HG03025 (cell line): ENCODE measurements around the gene MOXD1.

ENCODE experiments used
- ATAC-seq: cut with Tn5 transposase; IDR thresholded peaks from one replicate; pipeline ENCODE4 v1.9.1; 2021; ENCODE audit warnings: mild to moderate bottlenecking, moderate library complexity; ENCODE audit not compliant: unreplicated experiment, low FRiP score

MOXD1 gene

DNA sequence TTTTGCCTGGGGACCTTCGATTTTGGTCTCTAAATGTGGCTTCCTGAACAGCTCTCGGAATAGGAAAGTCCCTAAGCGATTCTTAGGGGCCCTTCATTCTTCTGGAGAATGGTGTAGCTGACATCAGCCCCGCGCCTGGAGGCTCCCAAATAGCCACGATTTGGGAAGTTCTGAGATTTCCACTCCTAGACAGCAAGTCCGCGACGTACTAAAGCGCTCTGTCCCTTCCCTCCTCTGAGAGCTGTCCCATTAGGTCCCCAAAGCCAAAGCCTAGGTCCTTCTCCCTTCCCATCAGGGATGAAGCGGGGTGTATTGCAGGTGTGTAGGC, 756 bp downstream of the MOXD1 start:
- no peak for ATAC-seq

- ATAC-seq: no peak
Measured at GRCh38 chr6:132399376-132400074, 1.8 kb downstream of the MOXD1 start.

GRCh38 chr6:132395015-132395597, 6.2 kb downstream of the MOXD1 start:
- ATAC-seq: no peak

- no peak for ATAC-seq
Measured at GRCh38 chr6:132392792-132393191, 8.5 kb downstream of the MOXD1 start.

GRCh38 chr6:132392270-132392646, 9.0 kb downstream of the MOXD1 start:
- ATAC-seq: no peak

GRCh38 chr6:132391391-132392269, 9.6 kb downstream of the MOXD1 start:
- ATAC-seq: no peak

GRCh38 chr6:132390451-132390850, 10.8 kb downstream of the MOXD1 start:
- ATAC-seq: no peak

DNA sequence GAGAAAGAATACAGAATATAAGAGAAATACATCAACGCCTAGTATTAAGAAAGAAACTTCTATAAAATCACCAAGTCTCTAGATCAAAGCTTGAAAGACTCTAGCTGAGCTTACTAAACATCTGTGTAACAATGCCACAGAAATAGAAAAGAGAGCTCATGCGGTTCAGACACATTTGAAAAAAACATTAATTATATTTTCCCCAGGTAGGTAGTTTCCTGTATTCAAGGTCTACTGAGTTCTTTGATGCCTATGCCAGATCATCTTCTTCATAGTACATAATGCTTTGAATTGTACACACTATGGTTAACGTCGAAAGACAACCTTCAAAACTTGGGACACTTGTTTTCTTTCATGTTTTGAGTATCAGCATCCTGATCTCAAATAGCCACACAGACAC, 11.3 kb downstream of the MOXD1 start:
- ATAC-seq: no peak

- ATAC-seq: no peak
Measured at GRCh38 chr6:132388291-132388690, 13.0 kb downstream of the MOXD1 start.

- no peak for ATAC-seq
Measured at GRCh38 chr6:132382630-132383175, 18.6 kb downstream of the MOXD1 start.

DNA sequence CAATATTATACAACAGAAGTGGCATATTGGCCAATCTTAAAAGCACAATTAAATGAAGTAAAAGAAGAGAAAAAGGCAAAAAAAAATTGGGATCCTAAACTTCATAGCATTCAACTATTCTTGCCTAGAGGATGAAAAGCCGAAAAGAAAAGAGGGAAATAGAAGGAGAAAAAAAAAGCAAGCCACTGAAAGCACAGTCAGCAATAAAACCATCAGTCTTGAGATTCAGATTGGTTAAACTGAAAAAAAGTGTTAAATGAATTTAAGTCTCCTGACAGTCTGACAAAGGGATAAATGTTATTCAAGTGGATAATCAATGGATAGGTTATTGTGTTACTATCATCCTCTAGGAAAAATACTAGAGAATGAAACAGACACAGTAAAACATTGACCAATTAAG, 19.9 kb downstream of the MOXD1 start:
- ATAC-seq: no peak

- ATAC-seq: no peak
Measured at GRCh38 chr6:132380358-132381029, 20.8 kb downstream of the MOXD1 start.

GRCh38 chr6:132369526-132369925, 31.7 kb downstream of the MOXD1 start:
- ATAC-seq: no peak

GRCh38 chr6:132368916-132369481, 32.3 kb downstream of the MOXD1 start:
- ATAC-seq: no peak

DNA sequence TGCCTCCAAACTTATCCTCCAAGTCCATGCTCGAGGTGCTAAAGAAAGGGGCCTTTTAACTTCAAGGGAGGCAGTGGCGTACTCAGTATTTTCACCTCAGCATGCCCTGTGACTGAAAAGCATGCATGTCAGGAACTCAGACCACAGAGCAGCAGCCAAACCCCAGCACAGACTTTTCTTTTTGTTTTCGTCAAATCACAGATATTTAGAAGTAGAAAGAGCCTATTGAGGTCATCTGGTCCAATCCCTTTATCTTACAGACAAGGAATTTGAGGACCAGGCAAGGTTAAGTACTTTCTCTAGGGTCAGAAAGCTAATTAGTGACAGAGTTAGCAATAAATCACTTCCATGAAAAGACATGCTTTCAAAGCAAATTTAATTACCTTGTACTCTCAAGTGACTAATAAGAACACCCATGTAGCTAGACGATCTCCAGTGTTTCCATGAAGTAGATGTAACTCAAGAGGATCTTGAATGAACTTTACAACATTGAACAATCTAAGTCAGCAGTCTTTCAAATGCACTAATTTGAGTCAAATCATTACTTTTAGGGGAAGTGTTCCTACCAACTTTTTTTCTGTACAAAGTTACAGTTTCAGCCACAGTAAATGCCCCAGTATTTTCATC, 35.9 kb downstream of the MOXD1 start:
- peak; percentile 97 for ATAC-seq

GRCh38 chr6:132364306-132365074, 36.8 kb downstream of the MOXD1 start:
- no peak for ATAC-seq

DNA sequence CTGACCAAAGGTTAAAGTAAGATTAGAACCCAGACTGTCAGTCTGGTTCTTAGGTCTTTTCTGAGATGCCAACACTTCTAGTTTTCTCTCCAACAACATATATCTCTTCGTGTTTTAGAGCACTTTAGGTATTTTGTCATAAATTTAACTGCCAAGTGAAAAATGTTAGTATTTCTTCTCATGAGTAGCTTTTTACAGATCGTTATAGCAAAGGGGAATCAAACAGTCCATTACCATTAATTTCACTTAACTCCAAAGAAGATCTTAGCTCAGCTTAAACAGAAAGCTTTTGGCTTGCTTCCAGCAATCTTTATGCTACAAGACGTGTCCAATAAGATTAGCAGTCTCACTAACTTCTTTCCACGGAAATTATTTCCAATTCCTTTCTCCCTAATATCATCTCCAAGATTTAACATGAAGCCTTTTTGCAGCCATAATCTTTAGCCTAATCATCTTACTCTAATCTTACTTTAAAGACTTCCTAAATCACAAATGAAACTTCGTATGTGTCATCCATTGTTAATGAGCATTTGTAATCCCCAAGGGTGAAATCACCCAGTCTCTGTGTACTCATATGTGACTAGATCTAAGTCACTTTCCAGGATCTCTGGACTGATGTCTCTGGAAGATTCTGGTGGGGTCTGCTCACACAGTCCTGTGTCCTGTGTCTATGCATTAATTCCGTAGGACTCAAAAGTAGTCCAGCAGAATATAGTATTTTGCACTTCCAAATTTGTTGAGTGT, 38.7 kb downstream of the MOXD1 start:
- no peak for ATAC-seq

GRCh38 chr6:132361101-132361500, 40.2 kb downstream of the MOXD1 start:
- no peak for ATAC-seq

DNA sequence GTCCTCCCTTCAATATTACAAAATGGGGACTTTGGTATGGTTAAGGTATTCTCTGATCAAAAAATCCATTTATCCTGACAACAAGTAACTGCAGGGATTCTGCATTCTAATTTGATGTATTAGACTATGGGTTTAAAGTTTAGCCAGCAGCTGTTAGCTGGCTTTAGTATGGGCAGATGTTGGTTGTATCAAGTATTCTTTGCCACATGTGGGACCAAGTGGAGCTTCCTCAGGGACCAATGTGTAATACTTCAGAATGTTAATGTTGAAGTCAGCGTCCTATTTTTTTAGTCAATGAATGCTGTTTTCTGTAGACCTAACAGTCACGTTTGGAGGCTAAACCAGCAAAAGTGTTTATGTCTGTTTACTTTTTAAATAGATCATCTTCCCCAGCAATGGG, 41.4 kb downstream of the MOXD1 start:
- ATAC-seq: no peak
